ENCODE measurements around the gene GABBR1.
A peak's percentile ranks its signal among the peaks of the same experiment; 100 is the strongest.
"Not testable (repeated sequence)": the region's sequence is repeated elsewhere in the genome, so short reads cannot be mapped to it uniquely, and the experiment has no call there.

The GABBR1 gene

DNA sequence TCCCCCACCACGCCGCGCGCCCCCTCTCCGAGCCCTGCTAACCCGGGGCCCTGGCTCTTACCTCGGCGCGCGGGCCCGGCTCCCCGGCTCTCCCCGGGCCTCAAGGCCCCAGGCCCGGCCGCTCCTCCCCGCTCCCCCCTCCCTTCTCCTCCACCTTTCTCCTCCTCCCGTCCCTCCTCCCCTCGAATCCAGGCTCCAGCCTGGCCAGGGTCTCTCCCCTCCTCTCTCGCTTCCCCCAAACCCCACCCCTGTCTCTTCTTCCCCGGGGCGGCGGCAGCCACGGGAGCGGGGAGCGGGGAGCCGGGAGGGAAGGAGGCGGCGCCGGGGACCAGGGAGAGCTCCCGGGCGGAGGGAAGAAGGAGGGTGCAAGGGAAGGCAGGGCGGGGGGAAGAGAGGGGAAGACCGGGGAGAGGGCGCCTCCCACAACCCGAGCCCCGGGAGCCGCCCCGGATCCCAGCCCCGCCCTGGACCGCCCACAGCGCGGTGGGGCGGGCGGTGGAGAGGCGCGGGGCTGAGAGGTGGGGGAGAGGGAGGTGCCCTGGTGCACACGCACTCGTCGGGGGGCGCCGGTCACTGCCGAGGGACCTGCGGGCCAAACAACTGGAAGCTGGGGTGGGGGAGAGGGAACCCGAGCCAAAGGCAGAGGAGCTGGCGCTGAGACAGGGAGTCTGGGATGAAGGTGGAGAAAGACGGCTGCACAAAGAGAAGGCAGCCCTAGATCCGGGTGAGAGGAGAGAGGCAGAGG lies at the start of gene GABBR1:
GABBR1 (minus strand) TSS at position 395 of the 745 bp plus-strand sequence. CDS start 798 bp downstream, outside the sequence.
- peak; percentile 68 for DNase-seq

DNA sequence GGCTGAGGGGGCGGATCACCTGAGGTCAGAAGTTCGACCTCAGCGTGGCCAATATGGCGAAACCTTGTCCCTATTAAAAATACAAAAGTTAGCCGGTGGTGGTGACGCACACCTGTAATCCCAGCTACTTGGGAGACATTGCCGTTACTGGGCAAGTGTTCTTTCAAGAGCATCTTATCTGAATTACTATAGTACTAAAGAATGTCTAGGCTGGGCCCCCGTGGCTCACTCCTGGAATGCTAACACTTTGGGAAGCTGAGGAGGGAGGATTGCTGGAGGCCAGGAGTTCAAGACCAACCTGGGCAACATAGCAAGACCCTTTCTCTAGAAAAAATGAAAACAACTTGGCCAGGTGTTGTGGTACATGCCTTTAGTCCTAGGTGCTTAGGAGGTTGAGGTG lies 48.8 kb upstream of the GABBR1 start:
- no peak for DNase-seq

DNA sequence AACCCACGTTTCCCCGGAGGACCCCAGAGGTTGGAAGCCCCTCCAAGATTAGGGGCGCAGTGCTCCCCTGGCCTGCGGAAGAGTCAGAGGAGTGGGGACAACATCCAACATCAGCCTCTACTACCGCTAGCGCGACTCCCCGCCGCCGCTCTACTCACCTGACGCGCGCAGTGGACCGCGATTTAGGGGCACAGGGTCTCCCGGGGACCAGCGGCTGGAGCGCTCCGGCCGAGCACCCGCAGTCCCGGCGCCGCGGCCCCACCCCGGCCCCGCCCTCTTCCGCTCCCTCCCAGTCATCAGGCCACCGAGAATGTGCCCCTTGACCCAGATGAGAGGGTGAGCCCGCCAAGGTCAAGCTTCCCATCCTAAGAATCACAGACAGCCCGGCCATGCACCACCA lies 47.9 kb upstream of the GABBR1 start, which contains the start of gene ZFP57:
ZFP57 (minus strand) TSS at position 249 of the 400 bp plus-strand sequence. CDS start 4,149 bp downstream, outside the sequence.
- peak; percentile 9 for DNase-seq

DNA sequence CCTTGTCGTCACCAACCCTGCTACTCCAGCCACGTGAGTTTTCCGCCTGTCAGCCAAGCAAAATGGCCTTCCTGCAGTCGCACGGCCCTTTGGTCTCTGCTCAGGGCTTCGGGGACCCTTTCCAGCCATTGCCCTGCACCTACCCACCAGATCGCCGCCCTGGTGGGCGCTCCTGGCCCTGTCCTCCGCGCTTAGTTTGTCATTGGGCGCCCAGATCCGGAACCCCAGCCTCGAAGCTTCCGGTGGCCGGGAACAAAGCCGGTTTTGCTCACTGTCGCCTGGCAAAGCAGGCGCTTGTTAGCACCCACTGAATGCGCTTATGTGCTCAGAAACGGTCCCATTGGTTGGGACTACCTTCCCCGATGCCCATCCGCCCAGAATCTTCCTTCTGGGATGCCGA lies 47.4 kb upstream of the GABBR1 start:
- no peak for DNase-seq

DNA sequence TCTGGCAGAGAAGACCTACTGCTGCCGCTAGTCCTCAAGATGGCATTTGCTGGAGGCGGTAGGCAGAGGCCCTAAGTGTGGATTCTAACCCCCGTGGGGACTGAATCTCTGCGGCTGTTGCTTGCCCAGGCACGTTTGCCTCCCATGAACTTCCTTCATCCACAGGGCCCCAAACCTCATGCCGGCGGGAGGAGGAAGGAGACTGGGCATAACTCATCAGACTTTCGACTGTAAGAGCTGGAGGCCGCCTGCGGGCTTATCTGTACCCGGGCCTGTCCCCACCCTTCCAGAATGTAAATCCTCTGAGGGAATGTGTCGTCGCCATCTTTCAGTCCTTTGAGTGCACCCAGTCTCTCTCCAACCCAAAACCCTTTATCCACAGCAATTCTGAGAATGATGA lies 47.0 kb upstream of the GABBR1 start:
- DNase-seq: no peak

DNA sequence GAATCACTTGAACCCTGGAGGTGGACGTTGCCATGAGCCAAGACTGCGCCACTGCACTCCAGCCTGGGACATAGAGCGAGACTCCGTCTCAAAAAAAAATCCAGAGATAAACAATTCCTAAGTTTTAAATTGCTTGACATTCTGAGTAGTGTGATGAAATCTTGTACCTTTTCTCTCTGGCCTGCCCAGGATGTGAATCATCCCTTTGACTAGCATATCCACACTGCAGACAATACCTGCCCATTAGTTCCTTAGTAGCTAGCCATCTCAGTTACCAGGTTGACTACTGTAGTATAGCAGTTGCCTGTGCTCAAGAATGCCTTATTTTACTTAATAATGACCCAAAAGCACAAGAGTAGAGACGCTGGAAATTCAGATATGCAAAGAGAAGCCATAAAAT lies 45.1 kb upstream of the GABBR1 start:
- DNase-seq: no peak

DNA sequence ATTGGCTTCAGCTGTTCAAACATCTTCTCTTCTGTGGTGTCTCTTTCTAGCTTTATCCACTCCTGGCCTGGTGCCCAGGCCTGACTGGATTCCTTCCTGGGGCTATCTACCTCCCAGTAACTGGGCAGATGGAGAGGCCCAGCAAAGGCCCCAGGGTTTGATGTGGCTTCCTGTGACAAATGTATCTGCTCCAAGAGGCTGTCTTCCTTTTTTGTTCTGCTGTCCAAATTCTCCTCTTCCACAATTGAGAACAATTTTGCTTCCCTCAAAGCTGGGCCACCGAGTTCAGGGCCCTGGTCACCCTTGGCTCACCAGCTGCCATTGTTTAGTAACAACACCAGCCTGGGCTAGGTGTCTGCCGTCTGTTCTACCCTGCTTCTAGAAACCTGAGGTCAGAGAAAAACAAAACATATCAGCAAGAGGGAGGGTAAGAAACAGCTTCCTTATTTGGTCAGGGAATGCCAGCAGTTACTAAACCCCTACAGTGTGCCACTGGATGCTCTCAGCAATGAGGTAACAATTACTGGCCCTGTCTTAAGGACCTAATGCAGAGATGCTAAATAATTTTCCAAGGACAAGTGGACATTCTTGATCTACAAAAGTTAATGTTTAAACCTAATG lies 44.1 kb upstream of the GABBR1 start:
- peak; percentile 56 for DNase-seq

DNA sequence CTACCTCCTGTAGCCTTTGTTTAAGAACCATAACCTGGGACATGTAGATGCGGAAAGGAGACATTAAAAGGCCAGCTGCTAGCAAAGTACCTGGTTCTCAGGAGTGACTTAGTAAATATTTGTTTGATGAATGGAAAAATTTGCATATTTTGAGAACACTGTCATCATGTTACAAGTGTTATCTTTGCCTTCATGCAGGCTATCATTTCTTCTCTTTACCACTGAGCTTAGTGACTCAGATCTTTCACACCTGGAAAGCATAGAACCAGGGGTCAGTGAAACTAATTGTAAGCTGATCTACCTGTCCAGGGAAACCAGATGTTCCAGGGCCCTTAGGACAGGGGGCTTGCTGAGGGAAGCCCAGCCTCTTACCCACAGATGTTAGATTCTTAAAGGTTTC lies 42.6 kb upstream of the GABBR1 start:
- DNase-seq: no peak

DNA sequence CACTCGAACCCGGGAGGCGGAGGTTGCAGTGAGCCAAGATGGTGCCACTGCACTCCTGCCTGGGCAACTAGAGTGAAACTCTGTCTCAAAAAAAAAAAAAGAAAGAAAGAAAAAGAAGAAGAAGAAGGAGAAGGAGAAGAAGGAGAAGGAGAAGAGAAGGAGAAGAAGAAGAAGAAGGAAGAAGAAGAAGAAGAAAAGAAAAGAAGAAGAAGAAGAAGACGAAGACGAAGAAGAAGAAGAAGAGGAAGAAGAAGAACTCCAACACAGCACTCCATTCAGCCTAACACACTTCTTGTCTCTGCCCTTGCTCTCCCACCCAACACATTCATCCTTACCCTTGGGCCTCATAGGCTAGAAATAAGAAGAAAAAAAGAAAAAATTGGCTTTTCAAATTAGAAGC lies 41.0 kb upstream of the GABBR1 start:
- no peak for DNase-seq

DNA sequence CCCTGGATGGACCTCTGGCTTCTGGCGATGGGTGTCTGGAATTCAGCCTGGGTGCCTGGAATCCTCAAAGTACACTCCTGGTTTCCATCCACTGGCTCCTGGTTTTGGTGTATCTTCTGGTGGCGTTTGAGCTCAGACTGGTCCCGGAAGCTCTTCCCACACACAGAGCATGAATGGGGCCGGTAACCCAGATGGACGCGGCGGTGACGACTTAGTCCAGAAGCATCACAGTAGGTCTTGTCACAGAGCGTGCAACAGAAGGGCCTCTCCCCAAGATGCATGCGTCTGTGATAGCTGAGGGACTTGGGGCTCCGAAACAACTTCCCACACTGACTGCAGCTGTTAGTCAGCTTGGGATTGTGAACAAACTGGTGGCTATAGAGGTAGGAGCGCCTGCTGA lies 40.2 kb upstream of the GABBR1 start:
- DNase-seq: no peak

DNA sequence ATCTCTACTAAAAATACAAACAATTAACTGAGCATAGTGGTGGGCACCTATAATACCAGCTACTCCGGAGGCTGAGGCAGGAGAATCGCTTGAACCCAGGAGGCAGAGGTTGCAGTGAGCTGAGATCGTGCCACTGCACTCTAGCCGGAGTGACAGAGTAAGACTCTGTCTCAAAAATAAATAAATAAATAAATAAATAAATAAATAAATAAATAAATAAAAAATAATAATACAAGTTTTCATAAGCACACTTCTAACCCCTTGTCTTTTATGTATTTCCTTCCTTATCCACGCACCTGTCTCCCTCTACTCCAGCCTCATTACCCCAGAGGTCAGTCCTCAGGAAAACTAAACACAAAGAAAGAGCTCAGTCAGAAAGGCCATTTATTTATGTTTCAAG lies 39.1 kb upstream of the GABBR1 start:
- DNase-seq: not testable (repeated sequence)

DNA sequence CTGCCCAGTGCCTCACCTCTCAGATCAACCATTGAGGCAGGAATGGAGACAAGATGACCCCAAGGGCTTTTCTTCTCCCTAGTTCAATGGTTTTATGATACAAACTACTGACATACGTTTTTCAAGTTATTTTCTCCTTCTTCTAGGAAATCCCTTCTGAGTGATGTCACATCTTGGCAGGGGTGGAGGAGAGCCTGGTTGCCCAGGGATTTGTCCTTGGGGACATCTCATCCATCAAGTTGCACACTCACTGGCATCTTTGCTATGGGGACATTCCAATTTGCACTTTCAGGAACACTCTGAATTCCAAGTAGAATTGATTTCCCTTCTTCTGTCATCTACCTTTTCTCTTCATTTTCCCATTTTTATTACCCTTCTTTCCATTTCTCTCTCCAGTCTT lies 38.0 kb upstream of the GABBR1 start:
- no peak for DNase-seq

DNA sequence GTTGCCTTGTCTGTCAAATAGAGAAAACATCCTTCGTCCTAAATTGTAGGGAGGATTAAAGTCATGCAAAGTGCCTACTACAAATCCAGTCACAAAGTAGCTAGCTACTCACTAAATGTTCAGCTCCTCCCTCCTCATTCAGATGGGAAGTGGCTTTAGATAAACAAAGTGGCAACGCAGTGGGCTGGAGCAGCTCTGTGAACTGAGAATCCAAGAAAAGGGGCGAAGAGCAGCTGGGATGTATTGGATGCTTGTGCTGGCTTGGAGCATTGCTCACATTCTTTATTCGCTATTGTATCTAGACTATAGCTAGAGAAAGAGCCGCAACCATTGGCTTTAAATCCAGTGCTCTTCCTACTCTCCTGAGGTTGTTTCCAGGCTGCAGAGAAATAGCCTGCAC lies 34.2 kb upstream of the GABBR1 start:
- no peak for DNase-seq

DNA sequence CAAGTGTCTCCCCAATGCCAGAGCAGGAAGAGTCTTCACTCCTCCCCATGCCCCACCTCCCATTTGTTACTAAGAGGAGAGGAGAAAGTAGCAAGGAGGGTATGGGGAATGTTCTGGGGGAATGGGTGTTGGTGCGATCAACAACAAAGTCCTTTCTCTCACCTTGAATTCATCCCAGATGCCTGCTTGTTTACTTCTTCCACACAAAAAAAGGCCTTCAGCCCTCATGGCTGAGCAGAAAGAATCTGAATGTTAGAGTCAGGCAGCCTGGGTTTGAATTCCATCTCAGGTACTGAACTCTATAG lies 33.8 kb upstream of the GABBR1 start:
- DNase-seq: no peak

DNA sequence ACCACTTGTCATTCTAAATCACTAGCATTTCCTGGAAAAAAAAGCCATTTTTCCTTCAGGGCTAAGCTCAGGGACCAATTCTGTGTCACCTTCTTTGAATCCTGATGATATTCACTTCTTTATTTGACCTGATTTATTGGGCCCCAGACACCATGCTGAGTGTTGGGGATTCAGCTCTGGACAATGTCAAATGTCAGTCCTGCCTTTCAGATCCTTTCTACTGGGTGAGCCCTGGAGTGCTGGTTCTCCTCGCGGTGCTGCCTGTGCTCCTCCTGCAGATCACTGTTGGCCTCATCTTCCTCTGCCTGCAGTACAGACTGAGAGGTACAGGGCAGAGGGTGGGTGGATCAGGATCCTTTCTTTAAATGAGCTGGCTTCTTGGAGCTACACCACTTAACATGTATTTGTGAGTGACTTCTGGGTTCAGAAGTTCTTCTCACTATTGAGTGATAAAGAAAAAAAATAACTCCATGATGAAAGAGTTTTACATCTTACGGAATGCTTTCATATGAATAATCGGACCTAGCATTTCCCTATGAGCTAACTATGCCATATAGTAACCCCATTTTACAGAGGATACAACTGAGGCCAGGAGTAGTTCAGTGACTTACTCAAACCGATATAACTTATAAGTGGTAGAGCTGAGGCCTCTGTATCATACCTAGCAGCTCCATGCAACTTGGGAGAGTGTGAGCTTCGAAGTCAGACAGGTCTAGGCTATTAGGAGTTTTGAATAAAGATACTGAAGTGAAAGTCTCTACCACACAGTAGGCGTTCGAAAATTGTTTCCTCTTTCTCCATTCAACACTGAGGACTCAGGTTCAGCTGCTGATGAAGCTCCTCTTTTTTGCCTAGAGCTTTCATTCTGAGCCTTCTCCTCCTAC lies 33.2 kb upstream of the GABBR1 start:
- peak; percentile 36 for DNase-seq

DNA sequence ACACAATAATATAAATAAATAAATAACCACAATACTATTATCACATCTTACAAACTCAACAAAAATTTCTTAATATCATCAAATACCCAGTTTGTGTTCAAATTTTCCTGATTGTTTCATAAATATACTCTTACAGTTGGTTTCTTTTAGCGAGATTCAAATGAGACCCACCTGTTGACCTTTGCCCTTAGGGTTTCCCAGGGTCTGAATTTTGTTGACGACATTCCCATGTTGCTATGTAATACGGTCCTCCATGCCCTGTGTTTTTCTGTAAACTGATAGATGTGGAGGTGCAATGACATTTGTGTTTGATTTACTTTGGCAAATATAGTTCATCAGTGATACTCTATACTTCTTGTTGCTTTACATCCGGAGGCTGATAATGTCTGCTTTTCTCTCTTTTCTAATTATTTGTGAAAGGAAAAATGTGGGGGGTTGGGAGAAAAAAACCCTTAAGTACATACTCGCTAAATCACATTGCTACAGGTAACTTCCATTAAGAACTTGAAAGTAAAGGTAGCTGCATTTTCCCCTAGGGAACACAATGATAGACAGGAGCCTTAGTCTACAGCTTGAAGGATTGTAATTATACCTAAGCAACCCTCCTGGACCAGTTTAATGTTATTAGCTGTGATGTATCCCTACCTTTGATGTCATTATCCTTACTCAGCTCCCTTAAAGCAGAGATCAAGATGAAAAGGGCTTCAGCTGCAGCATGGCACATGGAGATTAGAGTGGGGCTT lies 30.5 kb upstream of the GABBR1 start:
- DNase-seq: no peak

DNA sequence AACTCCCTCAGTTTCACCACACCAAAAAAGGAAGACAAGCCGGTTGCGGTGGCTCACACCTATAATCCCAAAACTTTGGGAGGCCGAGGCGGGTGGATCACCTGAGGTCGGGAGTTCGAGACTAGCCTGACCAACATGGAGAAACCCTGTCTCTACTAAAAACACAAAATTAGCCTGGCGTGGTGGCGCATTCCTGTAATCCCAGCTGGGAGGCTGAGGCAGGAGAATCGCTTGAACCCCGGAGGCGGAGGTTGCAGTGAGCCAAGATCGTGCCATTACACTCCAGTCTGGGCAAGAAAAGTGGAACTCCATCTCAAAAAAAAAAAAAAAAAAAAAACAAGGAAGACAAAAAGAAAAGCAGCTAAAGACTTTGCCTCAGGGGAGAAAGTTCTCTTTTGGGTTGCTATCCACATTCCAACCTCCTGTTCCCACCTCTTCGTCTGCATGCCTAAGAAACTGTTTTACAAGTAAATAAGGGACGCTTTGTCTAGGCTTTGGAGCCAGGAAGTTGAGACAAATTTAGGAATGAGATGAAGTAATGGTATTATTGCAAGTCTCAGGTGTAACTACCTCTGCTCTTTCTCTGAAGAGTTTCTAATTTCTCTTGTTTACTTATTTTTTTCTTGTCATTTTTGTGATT lies 28.6 kb upstream of the GABBR1 start:
- not testable (repeated sequence) for DNase-seq

DNA sequence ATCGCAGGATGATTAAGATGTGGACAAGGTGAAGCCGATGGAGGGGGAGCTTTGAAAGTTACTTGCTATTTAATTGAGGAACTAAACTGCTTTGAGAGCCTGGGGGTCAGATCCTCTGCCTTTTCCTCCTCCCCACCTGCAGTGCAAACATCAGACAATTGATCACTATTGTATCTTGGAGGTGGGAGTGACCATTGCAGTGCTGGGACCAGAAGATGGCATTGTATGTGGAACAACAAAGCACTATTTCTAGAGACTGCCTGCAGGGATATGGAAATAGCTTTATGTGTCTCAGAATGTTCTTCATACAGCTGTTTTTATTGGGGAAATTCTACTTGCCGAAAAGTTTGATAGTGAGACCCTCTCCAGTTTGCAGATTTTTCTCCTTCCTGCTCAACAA lies 28.1 kb upstream of the GABBR1 start:
- DNase-seq: no peak

DNA sequence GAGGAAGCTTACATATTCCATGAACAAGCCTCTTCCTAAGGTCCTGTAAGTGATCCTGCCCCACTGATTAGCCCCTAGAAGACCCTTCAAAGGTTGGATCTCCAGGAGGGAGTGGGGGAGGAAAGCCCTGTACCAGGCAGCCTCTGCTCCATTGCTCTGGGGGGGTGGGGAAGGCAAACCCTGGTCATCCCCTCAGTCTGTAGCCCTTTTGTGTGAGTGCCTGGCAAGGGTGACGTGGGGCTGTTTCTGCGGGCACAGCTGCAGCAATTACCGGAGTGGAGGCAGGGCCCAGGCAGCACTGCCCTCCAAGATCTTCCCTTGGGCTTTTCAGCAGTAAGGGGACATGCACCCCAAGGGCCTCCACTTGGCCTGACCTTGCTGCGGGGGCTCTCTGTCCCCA lies 23.8 kb upstream of the GABBR1 start, which contains the start of gene MOG:
MOG (plus strand) TSS at position 295 of the 400 bp plus-strand sequence. CDS start 118 bp downstream, outside the sequence.
- no peak for DNase-seq

DNA sequence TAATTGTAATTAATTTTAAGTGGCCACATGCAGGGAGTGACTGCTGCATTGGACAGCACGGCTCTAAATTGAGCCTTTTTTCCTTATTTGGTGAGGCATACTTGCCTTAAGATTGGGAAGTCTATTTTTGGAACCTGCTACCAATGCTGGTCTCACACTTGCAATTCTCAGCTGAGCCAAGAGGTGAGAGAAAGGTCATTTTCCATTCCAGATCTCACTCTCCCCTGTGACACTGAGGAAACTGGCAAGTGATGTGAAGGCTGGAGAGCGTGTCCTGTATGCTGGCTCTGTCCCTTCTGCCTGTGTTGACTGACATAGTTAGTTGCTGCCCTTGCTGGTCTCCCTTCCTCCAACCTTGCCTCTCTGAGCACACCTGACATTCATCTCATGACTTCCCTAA lies 23.2 kb upstream of the GABBR1 start:
- DNase-seq: no peak

DNA sequence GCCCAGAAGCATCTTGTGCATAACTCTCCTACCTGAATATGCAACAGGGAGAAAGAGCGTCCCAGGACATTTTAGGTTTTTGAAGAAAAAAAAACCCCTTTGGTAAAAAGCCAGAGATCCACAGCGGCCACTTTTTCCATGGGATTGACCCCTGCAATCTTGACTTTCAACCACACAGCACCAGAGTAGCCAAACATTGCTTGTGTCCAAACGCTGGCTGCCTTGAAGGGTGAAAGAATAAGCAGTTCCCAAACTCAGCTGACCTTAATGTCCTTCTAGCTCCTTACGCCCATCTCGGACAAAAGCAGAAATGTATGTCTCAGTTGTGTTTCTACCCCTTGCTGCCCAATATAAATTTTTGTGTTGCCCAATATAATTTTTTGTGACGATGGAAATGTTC lies 22.7 kb upstream of the GABBR1 start:
- DNase-seq: no peak

DNA sequence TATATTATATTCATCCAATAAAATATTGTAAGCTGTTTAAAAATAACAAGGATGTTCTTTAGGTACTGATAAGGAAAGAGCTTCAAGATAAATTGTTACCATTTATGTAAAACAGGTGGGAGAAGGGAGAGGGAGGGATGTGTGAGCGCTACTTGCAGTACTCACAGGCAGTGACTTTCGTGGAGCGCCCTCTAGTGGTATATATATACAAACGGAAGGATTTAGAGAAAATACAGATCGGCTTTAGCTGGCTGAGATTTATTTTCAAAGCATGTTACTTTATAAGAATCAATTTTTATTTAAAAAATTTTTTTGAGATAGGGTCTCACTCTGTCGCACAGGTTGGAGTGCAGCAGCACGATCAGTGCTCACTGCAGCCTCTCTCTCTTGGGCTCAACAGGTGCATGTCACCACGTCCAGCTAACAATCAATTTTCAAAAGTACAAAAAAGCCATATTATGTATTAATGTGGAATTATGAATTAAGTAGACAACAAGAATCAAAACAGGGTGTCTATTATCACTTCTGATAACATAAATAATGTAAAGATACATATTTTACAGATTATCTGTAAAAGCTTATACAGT lies 20.6 kb upstream of the GABBR1 start:
- peak; percentile 69 for DNase-seq

Measured in inflammatory macrophage treated with lipopolysaccharide for 4 hours (primary cell).